Endothelial cell of umbilical vein (primary cell): ENCODE results near the gene DENND5B. TPM values are rescaled to one million over a fixed set of nuclear protein-coding genes. Genes with fewer than 3 reads are reported as not detected.

Experiments
- BruUV-seq: library from RNA; stranded (reverse); fragments of 400-500 nt; replicated peaks from 2 replicates; lab custom pipeline; 2021; lab: Mats Ljungman, UMichigan
- CTCF ChIA-PET: fragments of 300-600, 350-600 bp; sonication (Branson Sonifier 250); formaldehyde crosslinking; loops from one replicate; lab custom pipeline; 2021; ENCODE audit warnings: antibody characterized with exemption, inconsistent platforms; lab: Charles Lee
- POLR2A ChIA-PET: fragments of 300-600, 350-600 bp; sonication (Branson Sonifier 250); formaldehyde crosslinking; loops from one replicate; lab custom pipeline; 2021; ENCODE audit warnings: antibody characterized with exemption, inconsistent platforms; lab: Charles Lee
- DNase-seq: peaks from one replicate; pipeline ENCODE4 v3.0.0-alpha.2; 2011; ENCODE audit warnings: low read depth, low spot score
- FAIRE-seq: peaks from 2 replicates; lab custom pipeline; 2011; peaks lifted over from hg19 to GRCh38; lab: Jason Lieb, UNC
- H2AFZ ChIP-seq: 2 replicates; pipeline ENCODE4 v1.6.0; 2012; ENCODE audit warnings: low read depth, low read length, control low read depth, inconsistent platforms
- H3K27ac ChIP-seq: 2 replicates; pipeline ENCODE4 v1.5.1; 2011; ENCODE audit warnings: low read depth, mild to moderate bottlenecking, control low read depth, low read length, moderate library complexity; ENCODE audit not compliant: insufficient read depth
- H3K27me3 ChIP-seq, 2 experiments: 2 replicates each; pipeline versions ENCODE4 v1.6.0 to v1.6.1; 2011; ENCODE audit warnings: low read length in 2 of 2, mixed read lengths in 1 of 2; ENCODE audit not compliant: control insufficient read depth in 2 of 2, insufficient read depth in 2 of 2
- H3K36me3 ChIP-seq, 2 experiments: 2 replicates in 1 of 2; 3 replicates in 1 of 2; pipeline ENCODE4 v1.5.1; 2011; ENCODE audit warnings: low read length in 2 of 2, mild to moderate bottlenecking in 1 of 2, moderate library complexity in 1 of 2; ENCODE audit not compliant: control insufficient read depth in 2 of 2, insufficient read depth in 2 of 2; ENCODE audit errors: extremely low read depth in 1 of 2
- H3K4me1 ChIP-seq: 3 replicates; pipeline ENCODE4 v1.5.1; 2011; ENCODE audit warnings: mild to moderate bottlenecking, low read length; ENCODE audit not compliant: control insufficient read depth, insufficient read depth; ENCODE audit errors: extremely low read depth
- H3K4me2 ChIP-seq: 2 replicates; pipeline ENCODE4 v1.6.1; 2011; ENCODE audit warnings: low read length, control low read depth, mixed read lengths; ENCODE audit not compliant: insufficient read depth
- H3K4me3 ChIP-seq, 3 experiments: fragments of 200-600 bp in 1 of 3; sonication (generic), shearing (Covaris generic) in 1 of 3; replicated peaks in 1 of 3; 2 replicates each; pipeline ENCODE4 v1.5.1; 2011 to 2016; ENCODE audit warnings: control low read depth in 3 of 3, low read length in 3 of 3, mild to moderate bottlenecking in 2 of 3, inconsistent platforms in 1 of 3, low read depth in 1 of 3, moderate library complexity in 1 of 3; ENCODE audit not compliant: insufficient read depth in 1 of 3
- H3K79me2 ChIP-seq: 2 replicates; pipeline ENCODE4 v1.6.0; 2012; ENCODE audit warnings: low read length, inconsistent platforms; ENCODE audit not compliant: control insufficient read depth, insufficient read depth
- H3K9ac ChIP-seq: replicated peaks from 2 replicates; pipeline ENCODE3; 2011; ENCODE audit warnings: low read length, control low read depth; ENCODE audit not compliant: insufficient read depth; ENCODE audit errors: extremely low read depth
- H3K9me1 ChIP-seq: replicated peaks from 3 replicates; pipeline ENCODE4 v1.6.0; 2011; ENCODE audit warnings: mild to moderate bottlenecking, low read length; ENCODE audit not compliant: control insufficient read depth, insufficient read depth; ENCODE audit errors: extremely low read depth
- H3K9me3 ChIP-seq: replicated peaks from 2 replicates; pipeline ENCODE4 v1.5.1; 2012; ENCODE audit warnings: low read length, inconsistent platforms; ENCODE audit not compliant: control insufficient read depth, insufficient read depth
- H4K20me1 ChIP-seq: replicated peaks from 2 replicates; pipeline ENCODE3; 2011; ENCODE audit warnings: mild to moderate bottlenecking, low read length; ENCODE audit not compliant: control insufficient read depth, insufficient read depth; ENCODE audit errors: extremely low read depth
- CTCF ChIP-seq, 2 donors: IDR thresholded peaks; 1 replicate in 1 of 2; 2 replicates in 1 of 2; pipeline ENCODE4 v1.5.1; 2011; ENCODE audit warnings: low read length in 2 of 2, mild to moderate bottlenecking in 2 of 2, moderate library complexity in 2 of 2, control low read depth in 1 of 2, inconsistent platforms in 1 of 2, low read depth in 1 of 2; ENCODE audit not compliant: insufficient read depth in 1 of 2; ENCODE audit errors: extremely low read depth in 1 of 2
- EZH2 ChIP-seq: IDR thresholded peaks from 2 replicates; pipeline ENCODE4 v1.6.1; 2012; ENCODE audit warnings: borderline replicate concordance, low read depth, mild to moderate bottlenecking, moderate library complexity, low read length, inconsistent platforms; ENCODE audit not compliant: severe bottlenecking
- FOS ChIP-seq: IDR thresholded peaks from 2 replicates; pipeline ENCODE4 v1.6.1; 2011; ENCODE audit warnings: mild to moderate bottlenecking, low read length, moderate library complexity, borderline replicate concordance; ENCODE audit not compliant: insufficient read depth
- GATA2 ChIP-seq: IDR thresholded peaks from 2 replicates; pipeline ENCODE4 v1.7.0; 2011; ENCODE audit warnings: low read depth, mild to moderate bottlenecking, moderate library complexity, mixed read lengths, low read length; ENCODE audit not compliant: insufficient read length, insufficient read depth
- JUN ChIP-seq: IDR thresholded peaks from 2 replicates; pipeline ENCODE4 v1.6.1; 2011; ENCODE audit warnings: borderline replicate concordance, low read depth; ENCODE audit not compliant: insufficient read length, insufficient read depth
- MAX ChIP-seq: IDR thresholded peaks from 2 replicates; pipeline ENCODE4 v1.6.1; 2011; ENCODE audit not compliant: insufficient read depth, insufficient read length
- MYC ChIP-seq: IDR thresholded peaks from one replicate; pipeline ENCODE4 v1.6.1; 2011; ENCODE audit warnings: mild to moderate bottlenecking, low read depth, low read length
- POLR2A ChIP-seq: IDR thresholded peaks from 2 replicates; pipeline ENCODE4 v1.6.1; 2012; ENCODE audit warnings: low read depth, mild to moderate bottlenecking, control low read depth, low read length
- POLR2AphosphoS5 ChIP-seq: IDR thresholded peaks from 2 replicates; pipeline ENCODE4 v1.6.1; 2012; ENCODE audit warnings: low read depth, mild to moderate bottlenecking, control low read depth, low read length, moderate library complexity; ENCODE audit not compliant: insufficient read depth
- dilution Hi-C: fragments of 300-500 bp; cut with MboI; formaldehyde crosslinking; loops from one replicate; pipeline ENCODE4 v1.15.0; 2019; ENCODE audit warnings: low sequenced_read_pairs; ENCODE audit not compliant: extremely low pct_ligation_motif_present
- intact Hi-C: fragments of 100-400 bp; cut with micrococcal nuclease; formaldehyde crosslinking; loops from one replicate; pipeline ENCODE4 v1.10.0; 2022
- polyA plus RNA-seq, 4 experiments: library from polyadenylated mRNA; depleted of rRNA in 3 of 4; stranded (reverse) in 3 of 4; unstranded in 1 of 4; fragments of >200 nt; gene quantifications; 2 replicates each; pipeline versions ENCODE4 v1.2.1 to v1.2.3, GENCODE V29; 2011 to 2012; ENCODE audit warnings: missing spikeins in 1 of 4
- total RNA-seq: library from RNA; stranded (reverse); gene quantifications from 2 replicates; pipeline ENCODE4 v1.2.3, GENCODE V29; 2021

The DENND5B gene
- total and polyA plus RNA-seq, 2 donors (not counting 3 experiments of a cell fraction or from before 2014, with no cell fraction given), result 10.3 to 18.3 TPM

- Histone ChIP-seq H2AFZ (no peak overlapping the region), H4K20me1 (no peaks in the 10 kb centered on the region), H3K9me1 (no peaks in the 10 kb centered on the region), H3K27ac (no peak overlapping the region), H3K4me1 (peaks cover 35% of the 10 kb centered on the region), H3K4me3 (no peak overlapping the region), H3K9ac (no peak overlapping the region), H3K36me3 (no peaks in the 10 kb centered on the region), H3K4me2 (no peak overlapping the region), H3K79me2 (peaks cover 13% of the 10 kb centered on the region), H3K27me3 (no peaks in the 10 kb centered on the region), H3K9me3 (no peaks in the 10 kb centered on the region)
- intact Hi-C loops, result no loop called here
- ChIA-PET CTCF (interaction anchor here (1.5 to 1.8 kb wide), 2 partner anchors 15 to 119 kb away, joined by 6 read pairs; no protein-coding TSS in a partner anchor), POLR2A (no interaction called here)
- no peak for FAIRE-seq
- TF ChIP-seq FOS (no peak), JUN (no peak), MYC (no peak), EZH2 (no peak), POLR2A (no peak), GATA2 (no peak), MAX (no peak), POLR2AphosphoS5 (no peak), CTCF (IDR thresholded peaks at IDR 0.05; ENCODE audit: extremely low read depth in 1 of 2, insufficient read depth in 1 of 2, low read depth in 1 of 2, low read length in 2 of 2) (no peak)
- no TSS peak for BruUV-seq
- no peak for DNase-seq
- dilution Hi-C loops, result no loop called here
These were observed 68.3 kb downstream of the DENND5B start for GRCh38 chr12:31522607-31523006.
